H9 (cell line): ENCODE data around the gene DLG2. TPM values are rescaled to one million over a fixed set of nuclear protein-coding genes. Genes with fewer than 3 reads are reported as not detected.

Experiments
- DNase-seq: peaks from one replicate; pipeline ENCODE4 v3.0.0-alpha.2; 2017
- H2AFZ ChIP-seq: one replicate; pipeline ENCODE4 v1.6.1; 2013; ENCODE audit warnings: mild to moderate bottlenecking, low read length, control low read depth, moderate library complexity
- H2AK5ac ChIP-seq: 2 replicates; pipeline ENCODE4 v1.6.1; 2013; ENCODE audit warnings: low read length, control low read depth, mixed read lengths; ENCODE audit not compliant: insufficient read length
- H2BK120ac ChIP-seq: one replicate; pipeline ENCODE4 v1.6.1; 2013; ENCODE audit warnings: low read depth, mild to moderate bottlenecking, low read length, control low read depth, inconsistent platforms; ENCODE audit not compliant: poor library complexity, severe bottlenecking
- H2BK12ac ChIP-seq: 2 replicates; pipeline ENCODE4 v1.6.1; 2013; ENCODE audit warnings: low read length, control low read depth, mixed read lengths, low read depth; ENCODE audit not compliant: insufficient read length
- H2BK15ac ChIP-seq: 2 replicates; pipeline ENCODE4 v1.6.1; 2013; ENCODE audit warnings: low read depth, low read length, control low read depth
- H2BK20ac ChIP-seq: one replicate; pipeline ENCODE4 v1.6.1; 2013; ENCODE audit warnings: low read depth, mild to moderate bottlenecking, low read length, control low read depth, inconsistent platforms; ENCODE audit not compliant: poor library complexity, severe bottlenecking
- H2BK5ac ChIP-seq: 2 replicates; pipeline ENCODE4 v1.6.1; 2013; ENCODE audit warnings: low read length, control low read depth, mixed read lengths; ENCODE audit not compliant: insufficient read length
- H3K14ac ChIP-seq: 2 replicates; pipeline ENCODE4 v1.6.1; 2013; ENCODE audit warnings: low read length, control low read depth; ENCODE audit not compliant: insufficient read depth
- H3K18ac ChIP-seq: 2 replicates; pipeline ENCODE4 v1.6.1; 2013; ENCODE audit warnings: low read depth, mild to moderate bottlenecking, mixed read lengths, low read length, control low read depth; ENCODE audit not compliant: insufficient read length
- H3K23ac ChIP-seq: 2 replicates; pipeline ENCODE4 v1.6.1; 2013; ENCODE audit warnings: low read length, control low read depth, mixed read lengths, low read depth; ENCODE audit not compliant: insufficient read length
- H3K23me2 ChIP-seq: 2 replicates; pipeline ENCODE4 v1.6.1; 2013; ENCODE audit warnings: low read depth, mild to moderate bottlenecking, mixed read lengths, low read length, control low read depth; ENCODE audit not compliant: insufficient read length, poor library complexity, severe bottlenecking
- H3K27ac ChIP-seq: 2 replicates; pipeline ENCODE4 v1.5.1; 2013; ENCODE audit warnings: low read length, control low read depth, mixed read lengths, low read depth; ENCODE audit not compliant: insufficient read length
- H3K27me3 ChIP-seq: 2 replicates; pipeline ENCODE4 v1.6.1; 2013; ENCODE audit warnings: low read length, control low read depth, inconsistent platforms; ENCODE audit not compliant: insufficient read depth
- H3K4ac ChIP-seq: 2 replicates; pipeline ENCODE4 v1.6.1; 2013; ENCODE audit warnings: low read depth, mild to moderate bottlenecking, control low read depth, inconsistent platforms, low read length, moderate library complexity
- H3K4me1 ChIP-seq: 2 replicates; pipeline ENCODE4 v1.6.1; 2013; ENCODE audit warnings: low read length, control low read depth, inconsistent platforms; ENCODE audit not compliant: insufficient read depth
- H3K4me2 ChIP-seq: 2 replicates; pipeline ENCODE4 v1.6.1; 2013; ENCODE audit warnings: low read length, control low read depth, mixed read lengths; ENCODE audit not compliant: insufficient read length, insufficient read depth
- H3K56ac ChIP-seq: 2 replicates; pipeline ENCODE4 v1.6.1; 2013; ENCODE audit warnings: low read depth, mild to moderate bottlenecking, mixed read lengths, low read length, control low read depth; ENCODE audit not compliant: insufficient read length
- H3K79me1 ChIP-seq: 2 replicates; pipeline ENCODE4 v1.6.1; 2013; ENCODE audit warnings: low read depth, mild to moderate bottlenecking, moderate library complexity, low read length, control low read depth, inconsistent platforms; ENCODE audit not compliant: insufficient read depth, poor library complexity, severe bottlenecking
- H3K79me2 ChIP-seq: 2 replicates; pipeline ENCODE4 v1.6.1; 2013; ENCODE audit warnings: low read length, control low read depth, inconsistent platforms; ENCODE audit not compliant: insufficient read depth
- H3K9ac ChIP-seq: 2 replicates; pipeline ENCODE4 v1.6.1; 2013; ENCODE audit warnings: low read length, control low read depth, mixed read lengths; ENCODE audit not compliant: insufficient read length; ENCODE audit errors: extremely low read depth
- H3K9me3 ChIP-seq: one replicate; pipeline ENCODE4 v1.6.1; 2013; ENCODE audit warnings: low read depth, low read length, inconsistent platforms; ENCODE audit not compliant: control insufficient read depth
- H3T11ph ChIP-seq: one replicate; pipeline ENCODE4 v1.6.1; 2013; ENCODE audit warnings: mild to moderate bottlenecking, low read length, control low read depth, inconsistent platforms
- H4K20me1 ChIP-seq: one replicate; pipeline ENCODE4 v1.6.1; 2013; ENCODE audit not compliant: control insufficient read depth, insufficient read length, insufficient read depth
- H4K5ac ChIP-seq: 2 replicates; pipeline ENCODE4 v1.6.1; 2013; ENCODE audit warnings: low read depth, mild to moderate bottlenecking, mixed read lengths, low read length, control low read depth; ENCODE audit not compliant: insufficient read length
- H4K8ac ChIP-seq: replicated peaks from 2 replicates; pipeline ENCODE4 v1.6.1; 2013; ENCODE audit warnings: low read length, control low read depth, mixed read lengths, low read depth; ENCODE audit not compliant: insufficient read length
- H4K91ac ChIP-seq: 2 replicates; pipeline ENCODE4 v1.6.1; 2013; ENCODE audit warnings: low read depth, mild to moderate bottlenecking, moderate library complexity, mixed read lengths, low read length, control low read depth; ENCODE audit not compliant: insufficient read length
- H3K27ac Mint-ChIP-seq, 3 experiments: 2 replicates in 2 of 3; 3 replicates in 1 of 3; pipeline ENCODE4 v1.8.0; 2020 to 2021; ENCODE audit warnings: mixed read lengths in 3 of 3, mild to moderate bottlenecking in 1 of 3, moderate library complexity in 1 of 3
- H3K27me3 Mint-ChIP-seq: 2 replicates; pipeline ENCODE4 v1.8.0; 2021; ENCODE audit warnings: low read depth, mild to moderate bottlenecking, moderate library complexity, mixed read lengths
- H3K36me3 Mint-ChIP-seq, 3 experiments: 2 replicates in 2 of 3; 3 replicates in 1 of 3; pipeline ENCODE4 v1.8.0; 2020 to 2021; ENCODE audit warnings: low read depth in 3 of 3, mixed read lengths in 3 of 3; ENCODE audit not compliant: insufficient read depth in 1 of 3
- H3K4me1 Mint-ChIP-seq, 2 experiments: 2 replicates each; pipeline ENCODE4 v1.8.0; 2020; ENCODE audit warnings: mixed read lengths in 2 of 2
- H3K4me3 Mint-ChIP-seq, 2 experiments: 2 replicates in 1 of 2; 3 replicates in 1 of 2; pipeline ENCODE4 v1.8.0; 2020 to 2021; ENCODE audit warnings: mild to moderate bottlenecking in 2 of 2, mixed read lengths in 2 of 2, moderate library complexity in 1 of 2
- H3K9me3 Mint-ChIP-seq, 2 experiments: 2 replicates in 1 of 2; 3 replicates in 1 of 2; pipeline ENCODE4 v1.8.0; 2020; ENCODE audit warnings: mild to moderate bottlenecking in 2 of 2, mixed read lengths in 2 of 2, moderate library complexity in 1 of 2
- CTCF ChIP-seq: fragments of 200-600 bp; sonication (generic); conservative IDR thresholded peaks from 3 replicates; pipeline ENCODE4 v1.8.0; 2021; ENCODE audit warnings: antibody characterized with exemption, mild to moderate bottlenecking
- WGBS: extraction: QIAGEN DNeasy Blood & Tissue Kit; methylation state at CpG from one replicate; pipeline ENCODE4 v1.1.7; 2013; ENCODE audit warnings: missing lambda C conversion rate, low lambda C conversion rate, mixed read lengths; ENCODE audit not compliant: insufficient read length; ENCODE audit errors: extremely low coverage; 5-methylcytosine and 5-hydroxymethylcytosine counted together
- total RNA-seq: library from RNA; stranded (reverse); gene quantifications from 2 replicates; pipeline ENCODE4 v1.2.1, GENCODE V29; 2021

Gene DLG2
- total RNA-seq, 1 experiment from 2014 or later, result 8.0 TPM

- no CpG with 5 or more reads among the region's 4 CpGs for WGBS
- no peak for TF ChIP-seq CTCF
These were observed 703.7 kb downstream of the DLG2 start for GRCh38 chr11:84923489-84923888.

More at GRCh38 chr11:84923489-84923888, 703.7 kb downstream of the DLG2 start:
- H2BK120ac ChIP-seq, result no peak overlapping the region
- H3T11ph ChIP-seq, result no peak overlapping the region
- no peak overlapping the region; a peak in 1 of 7 replicates for H3K27ac Mint-ChIP-seq
- no peaks in the 10 kb centered on the region for H3K36me3 Mint-ChIP-seq
- no peak overlapping the region for H3K4me2 ChIP-seq
- no peaks in the 10 kb centered on the region; the same call in 1 of the 2 replicates for H3K27me3 Mint-ChIP-seq
- H3K18ac ChIP-seq, result no peak overlapping the region
- no peak overlapping the region for H2AFZ ChIP-seq
- H3K4me1 ChIP-seq, result peaks cover 9% of the 10 kb centered on the region; the same call in 1 of the 2 replicates
- no peak overlapping the region for H2BK15ac ChIP-seq
- H4K20me1 ChIP-seq, result no peaks in the 10 kb centered on the region
- no peaks in the 10 kb centered on the region for H3K79me1 ChIP-seq
- H3K9me3 ChIP-seq, result no peaks in the 10 kb centered on the region
- H4K8ac ChIP-seq, result no peak overlapping the region
- H4K91ac ChIP-seq, result no peak overlapping the region
- H3K27me3 ChIP-seq, result no peaks in the 10 kb centered on the region
- H3K9ac ChIP-seq, result no peak overlapping the region
- H3K9me3 Mint-ChIP-seq, result no peaks in the 10 kb centered on the region
- no peak overlapping the region for H2AK5ac ChIP-seq
- H3K23ac ChIP-seq, result no peak overlapping the region
- H2BK20ac ChIP-seq, result no peak overlapping the region
- H2BK5ac ChIP-seq, result no peak overlapping the region
- H3K23me2 ChIP-seq, result peaks cover 4% of the 10 kb centered on the region
- no peak overlapping the region for H3K4me3 Mint-ChIP-seq
- H3K4me1 Mint-ChIP-seq, result peaks cover 43 to 54% of the 10 kb centered on the region in 2 experiments
- no peak overlapping the region for H3K14ac ChIP-seq
- no peak for DNase-seq
- no peak overlapping the region for H3K4ac ChIP-seq
- H4K5ac ChIP-seq, result no peak overlapping the region
- H3K56ac ChIP-seq, result no peak overlapping the region
- H3K79me2 ChIP-seq, result no peaks in the 10 kb centered on the region
- no peak overlapping the region for H3K27ac ChIP-seq
- H2BK12ac ChIP-seq, result no peak overlapping the region
